GM12875 (cell line): ENCODE data around the gene VPS13D.

Experiments
- H3K4me3 ChIP-seq: one replicate; pipeline ENCODE4 v1.5.1; 2011; ENCODE audit warnings: low read depth, low read length, control low read depth
- TF ChIP-seq, protein P1 (sequence below): IDR thresholded peaks from 2 replicates; pipeline ENCODE4 v1.5.1; 2011; ENCODE audit warnings: low read depth, mild to moderate bottlenecking, control low read depth, inconsistent platforms, low read length, moderate library complexity, borderline replicate concordance; ENCODE audit not compliant: insufficient read depth

VPS13D gene

DNA sequence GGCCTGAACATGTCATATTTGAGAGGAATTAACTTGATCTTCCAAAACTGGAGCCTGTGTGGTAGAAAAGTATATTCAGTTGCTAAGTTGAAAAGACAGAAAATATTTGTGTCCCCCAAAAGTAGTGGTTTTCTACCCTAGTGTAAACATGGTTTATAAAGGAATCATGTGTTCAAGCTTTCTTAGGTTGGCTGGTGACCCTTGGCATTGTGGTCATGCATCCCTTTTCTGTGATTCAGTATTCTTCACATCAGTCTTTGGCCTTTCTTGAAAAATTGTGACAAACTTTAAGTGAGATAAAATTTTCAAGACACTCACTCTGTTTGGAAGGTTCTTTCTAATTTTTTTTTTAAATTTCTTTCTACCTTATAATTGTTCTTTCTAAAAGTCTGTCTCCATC lies 195.0 kb downstream of the VPS13D start:
- TF ChIP-seq, protein P1, sequence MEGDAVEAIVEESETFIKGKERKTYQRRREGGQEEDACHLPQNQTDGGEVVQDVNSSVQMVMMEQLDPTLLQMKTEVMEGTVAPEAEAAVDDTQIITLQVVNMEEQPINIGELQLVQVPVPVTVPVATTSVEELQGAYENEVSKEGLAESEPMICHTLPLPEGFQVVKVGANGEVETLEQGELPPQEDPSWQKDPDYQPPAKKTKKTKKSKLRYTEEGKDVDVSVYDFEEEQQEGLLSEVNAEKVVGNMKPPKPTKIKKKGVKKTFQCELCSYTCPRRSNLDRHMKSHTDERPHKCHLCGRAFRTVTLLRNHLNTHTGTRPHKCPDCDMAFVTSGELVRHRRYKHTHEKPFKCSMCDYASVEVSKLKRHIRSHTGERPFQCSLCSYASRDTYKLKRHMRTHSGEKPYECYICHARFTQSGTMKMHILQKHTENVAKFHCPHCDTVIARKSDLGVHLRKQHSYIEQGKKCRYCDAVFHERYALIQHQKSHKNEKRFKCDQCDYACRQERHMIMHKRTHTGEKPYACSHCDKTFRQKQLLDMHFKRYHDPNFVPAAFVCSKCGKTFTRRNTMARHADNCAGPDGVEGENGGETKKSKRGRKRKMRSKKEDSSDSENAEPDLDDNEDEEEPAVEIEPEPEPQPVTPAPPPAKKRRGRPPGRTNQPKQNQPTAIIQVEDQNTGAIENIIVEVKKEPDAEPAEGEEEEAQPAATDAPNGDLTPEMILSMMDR = no peak
- no peak overlapping the region for H3K4me3 ChIP-seq

DNA sequence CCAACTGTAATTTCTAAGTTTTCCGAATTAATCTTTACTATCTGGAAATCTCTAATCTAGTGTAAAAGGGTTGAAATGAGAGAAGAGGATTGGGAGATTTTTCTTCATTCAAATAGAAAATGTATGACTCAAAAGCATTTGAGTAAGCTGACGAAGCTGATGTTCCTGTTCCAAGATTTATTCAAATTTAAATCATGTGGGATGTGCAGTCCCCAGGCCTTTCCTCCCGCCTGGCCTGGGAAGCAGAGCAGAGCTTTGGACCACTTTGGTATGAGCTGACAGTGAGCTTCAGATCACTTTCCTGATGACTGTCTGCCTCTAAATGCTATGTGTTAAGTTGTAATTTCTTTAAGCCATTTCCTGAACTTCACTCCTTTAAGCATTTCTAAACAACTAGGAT lies 196.2 kb downstream of the VPS13D start:
- TF ChIP-seq, protein P1 = no peak
- no peak overlapping the region for H3K4me3 ChIP-seq

DNA sequence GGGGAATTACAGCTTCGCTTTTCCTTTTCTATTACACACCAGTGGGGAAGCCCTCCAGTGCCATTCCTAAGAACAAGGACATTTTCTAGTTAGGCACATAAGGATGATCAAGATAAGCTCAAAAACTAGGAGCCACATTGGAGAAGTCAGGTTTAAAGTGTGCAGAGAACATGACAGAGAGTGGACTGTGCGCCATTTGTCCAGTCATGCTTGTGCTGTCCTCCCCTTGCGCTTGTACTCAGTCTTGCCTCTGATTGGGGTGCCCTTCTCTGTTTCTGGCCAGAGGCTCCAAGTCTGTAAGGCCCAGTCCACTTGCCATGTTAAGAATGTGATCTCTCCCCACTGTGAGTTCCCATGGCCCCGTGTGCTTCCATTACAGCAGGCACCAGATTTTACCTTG lies 198.5 kb downstream of the VPS13D start:
- H3K4me3 ChIP-seq = no peak overlapping the region
- TF ChIP-seq, protein P1 = no peak

- TF ChIP-seq, protein P1 = no peak
- H3K4me3 ChIP-seq = no peak overlapping the region
Measured at GRCh38 chr1:12430525-12430924, 200.7 kb downstream of the VPS13D start.

GRCh38 chr1:12432897-12433296 lies 203.1 kb downstream of the VPS13D start:
- TF ChIP-seq, protein P1 = no peak
- H3K4me3 ChIP-seq = no peak overlapping the region

- H3K4me3 ChIP-seq = no peak overlapping the region
- TF ChIP-seq, protein P1 = no peak
Measured at GRCh38 chr1:12433323-12434053, 203.7 kb downstream of the VPS13D start.

DNA sequence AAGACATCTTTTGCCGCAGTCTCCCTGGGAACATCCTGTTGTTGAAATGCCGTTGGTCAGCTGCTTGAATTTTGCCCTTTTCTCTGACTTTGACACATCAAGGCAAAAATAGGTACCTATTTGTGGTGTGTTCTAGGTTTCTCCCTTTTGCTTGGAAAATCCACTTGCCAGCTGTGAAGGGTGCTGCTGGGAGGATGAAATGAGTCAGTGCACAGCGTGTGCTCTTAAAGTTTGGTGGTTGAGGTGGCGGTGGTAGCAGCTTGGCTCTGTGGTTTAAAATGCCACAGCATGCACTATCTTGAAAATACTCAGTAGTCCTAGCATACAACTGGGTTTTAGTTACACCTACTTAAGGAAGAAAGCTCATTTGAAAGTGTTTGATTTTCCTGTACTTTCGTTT lies 204.3 kb downstream of the VPS13D start:
- TF ChIP-seq, protein P1 = no peak
- H3K4me3 ChIP-seq = no peak overlapping the region
